ENCODE results near the gene TIMMDC1. TPM values are rescaled to one million over a fixed set of nuclear protein-coding genes. Genes with fewer than 3 reads are reported as not detected.

Gene TIMMDC1
- total RNA-seq, 2 experiments from 2014 or later = 78.1 to 79.8 TPM

GRCh38 chr3:119571688-119572087 lies 73.3 kb downstream of the TIMMDC1 start:
- H3K9me3 Mint-ChIP-seq (ENCODE audit: insufficient read depth) = no peaks in the 10 kb centered on the region
- POLR2A ChIA-PET = no interaction called here
- no peak for ATAC-seq
- no peaks in the 10 kb centered on the region for H3K36me3 Mint-ChIP-seq (ENCODE audit: low read depth)
- CTCF ChIA-PET = interaction anchor here (1.1 kb wide), 1 partner anchor 9 kb away, joined by 3 read pairs; no protein-coding TSS in a partner anchor
- no peak overlapping the region for H3K4me3 Mint-ChIP-seq
- DNase-seq = no peak
- no peak overlapping the region for H3K27ac Mint-ChIP-seq
- H3K27me3 Mint-ChIP-seq (ENCODE audit: low read depth) = peaks cover 11% of the 10 kb centered on the region
- H3K4me1 Mint-ChIP-seq (ENCODE audit: low read depth) = peaks cover 26% of the 10 kb centered on the region

Other genes with a start within 250 kb of the TIMMDC1 start
- gene ARHGAP31, start 204.2 kb upstream of the TIMMDC1 start, total RNA-seq = 1 to 10 TPM; 2.3 to 2.5 TPM
- 10 to 100 TPM; 30.5 to 31.2 TPM for gene TMEM39A, start 34.9 kb upstream of the TIMMDC1 start, total RNA-seq
- gene POGLUT1, start 29.6 kb upstream of the TIMMDC1 start, total RNA-seq = 10 to 100 TPM; 31.6 to 36.0 TPM
- gene CD80, start 61.1 kb downstream of the TIMMDC1 start, total RNA-seq = 10 to 100 TPM; 19.1 to 20.2 TPM
- gene ADPRH, start 80.9 kb downstream of the TIMMDC1 start, total RNA-seq = 1 to 10 TPM; 3.2 to 3.8 TPM
- gene PLA1A, start 99.3 kb downstream of the TIMMDC1 start, total RNA-seq = not detected
- gene POPDC2, start 162.0 kb downstream of the TIMMDC1 start, total RNA-seq = 1 to 10 TPM; 3.3 to 4.8 TPM
- gene COX17, start 178.9 kb downstream of the TIMMDC1 start, total RNA-seq = 10 to 100 TPM; 62.0 to 71.5 TPM
- not detected for gene CFAP91, start 204.5 kb downstream of the TIMMDC1 start, total RNA-seq

All from activated CD8-positive, alpha-beta T cell treated with anti-CD3 and anti-CD28 coated beads, Interleukin-2, amount 10 ng/mL, durations not matched to agents 7 days and 5 days (primary cell).